ENCODE measurements around the gene TCIRG1. TPM values are rescaled to one million over a fixed set of nuclear protein-coding genes. Genes with fewer than 3 reads are reported as not detected.
"Not testable (repeated sequence)": the region's sequence is repeated elsewhere in the genome, so short reads cannot be mapped to it uniquely, and the experiment has no call there.

Gene TCIRG1
- 10 to 100 TPM; 17.6 to 28.9 (median 20.6) TPM for polyA plus RNA-seq (ENCODE audit: insufficient read length in 4 of 4)

DNA sequence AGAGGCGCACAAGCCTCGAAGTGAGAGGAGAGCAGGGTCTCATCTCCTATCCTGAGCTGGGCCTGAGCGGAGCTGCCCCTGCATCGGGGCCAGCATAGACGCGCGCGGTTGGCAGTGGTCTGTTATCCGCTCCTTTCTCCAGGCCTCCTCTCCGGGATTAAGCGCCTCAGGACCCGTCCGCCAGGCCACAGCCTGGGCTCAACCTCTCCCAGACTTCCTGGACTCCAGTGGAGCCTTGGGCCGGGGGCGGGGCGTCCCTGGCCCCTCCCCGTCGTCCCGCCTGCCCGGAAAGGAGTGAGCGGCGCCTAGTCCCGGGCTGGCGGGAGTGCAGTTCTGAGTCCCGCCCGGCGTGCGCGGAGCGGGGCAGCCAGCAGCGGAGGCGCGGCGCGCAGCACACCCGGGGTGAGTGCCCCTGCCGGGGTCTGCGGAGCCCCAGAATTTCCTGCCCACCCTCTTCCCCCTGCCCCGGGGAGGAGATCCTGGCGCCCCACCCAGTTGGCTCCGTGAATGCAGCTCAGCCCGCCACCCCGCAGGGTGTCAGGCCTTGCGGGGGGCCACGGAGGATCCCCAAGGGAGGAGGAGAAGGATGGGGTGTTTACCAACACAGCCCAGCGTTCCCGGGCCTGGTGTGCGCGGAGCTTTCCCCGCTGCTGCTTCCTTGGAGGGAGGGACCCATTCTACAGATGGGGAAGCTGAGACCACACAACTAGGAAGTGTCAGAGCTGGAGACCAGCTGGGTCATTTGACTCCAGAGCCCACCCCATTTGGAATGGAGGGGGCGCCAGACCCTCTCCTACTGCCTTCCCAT lies at the start of gene TCIRG1:
TSS of gene TCIRG1 (plus strand) at position 308 of the 808 bp plus-strand sequence. CDS start 2,247 bp downstream, outside the sequence.
- peak in 3 of 4 donors; percentile 52 to 57 (median 54) for DNase-seq (ENCODE audit: low read depth in 4 of 4, low spot score in 3 of 4)

DNA sequence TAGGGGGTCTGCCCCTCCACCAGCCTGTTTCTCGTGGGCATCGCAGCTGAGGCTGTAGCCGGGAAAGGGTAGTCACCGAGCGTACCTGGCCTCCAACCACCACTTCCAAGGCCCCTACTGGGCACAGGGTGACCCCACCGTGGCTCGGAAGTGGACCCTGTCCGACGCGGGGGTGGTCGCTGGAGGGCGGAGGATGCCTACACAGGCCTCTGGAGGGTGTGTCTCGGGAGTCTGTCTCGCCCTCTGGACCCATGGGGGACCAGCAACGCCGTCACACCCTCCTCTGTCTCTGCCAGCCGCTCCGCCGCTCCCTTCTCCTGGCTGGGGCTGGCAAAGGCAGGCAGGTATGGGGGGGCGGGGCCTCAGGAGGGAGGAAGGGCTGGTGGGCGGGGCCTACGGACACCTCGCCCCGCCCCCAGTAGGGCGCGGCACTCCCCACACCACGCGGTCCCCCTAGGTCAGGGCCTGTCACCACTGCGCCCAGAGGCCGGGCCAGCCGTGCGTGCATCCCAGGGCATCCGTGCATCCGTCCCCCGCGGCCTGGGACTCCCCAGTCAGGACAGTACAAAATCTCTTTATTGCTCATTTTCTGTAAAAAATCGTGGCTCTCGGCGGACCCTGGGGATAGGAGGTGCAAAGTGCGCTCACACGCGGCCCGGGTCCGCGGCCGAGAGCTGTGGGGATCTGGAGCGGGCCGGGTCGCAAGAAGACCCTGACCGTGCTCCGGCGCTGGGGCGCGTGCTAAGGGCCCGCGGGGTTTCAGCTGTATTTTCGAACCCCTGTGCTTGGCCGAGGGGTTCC lies 48.1 kb upstream of the TCIRG1 start:
- not testable (repeated sequence) for DNase-seq (ENCODE audit: low read depth in 4 of 4, low spot score in 3 of 4)

DNA sequence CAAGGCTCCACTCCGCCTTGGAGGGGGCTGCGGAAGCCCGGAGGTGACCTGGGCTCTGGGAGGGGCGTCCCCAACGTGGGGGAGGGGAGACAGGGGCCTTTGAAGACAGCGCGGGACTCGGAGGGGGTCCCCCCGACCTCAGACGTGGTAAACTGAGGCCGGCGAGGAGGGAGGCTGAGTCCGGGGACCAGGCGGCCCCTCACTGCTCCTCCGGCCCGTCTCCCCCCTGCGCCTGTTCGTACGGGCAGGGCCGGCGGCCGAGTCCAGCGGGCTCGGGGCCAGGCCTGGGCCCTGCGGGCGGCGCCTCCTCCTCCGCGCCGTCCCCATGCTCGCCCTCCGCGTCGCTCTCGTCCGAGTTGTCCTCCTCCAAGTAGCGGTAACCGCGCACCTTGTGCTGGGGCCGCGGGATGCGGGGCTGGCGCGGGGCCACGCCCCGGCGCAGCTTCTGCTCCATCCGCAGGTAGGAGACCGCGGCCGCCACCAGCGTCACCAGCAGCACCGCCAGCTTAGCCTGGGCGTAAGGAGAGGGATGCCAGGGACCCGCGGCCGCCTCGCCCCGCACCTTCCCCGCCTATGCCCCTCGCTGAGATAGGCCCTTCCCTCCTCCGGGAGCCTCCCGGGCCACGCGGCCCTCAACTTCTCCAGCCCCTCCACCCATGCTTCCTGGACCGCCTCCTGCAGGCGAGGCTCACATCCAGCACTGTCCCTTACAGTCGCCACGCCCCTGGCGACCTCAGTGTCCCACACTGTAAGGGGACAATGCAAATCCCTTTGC lies 47.3 kb upstream of the TCIRG1 start:
- not testable (repeated sequence) for DNase-seq (ENCODE audit: low read depth in 4 of 4, low spot score in 3 of 4)

- DNase-seq (ENCODE audit: low read depth in 4 of 4, low spot score in 3 of 4), result not testable (repeated sequence)
Observed at GRCh38 chr11:67993821-67994220, 45.0 kb upstream of the TCIRG1 start.

DNA sequence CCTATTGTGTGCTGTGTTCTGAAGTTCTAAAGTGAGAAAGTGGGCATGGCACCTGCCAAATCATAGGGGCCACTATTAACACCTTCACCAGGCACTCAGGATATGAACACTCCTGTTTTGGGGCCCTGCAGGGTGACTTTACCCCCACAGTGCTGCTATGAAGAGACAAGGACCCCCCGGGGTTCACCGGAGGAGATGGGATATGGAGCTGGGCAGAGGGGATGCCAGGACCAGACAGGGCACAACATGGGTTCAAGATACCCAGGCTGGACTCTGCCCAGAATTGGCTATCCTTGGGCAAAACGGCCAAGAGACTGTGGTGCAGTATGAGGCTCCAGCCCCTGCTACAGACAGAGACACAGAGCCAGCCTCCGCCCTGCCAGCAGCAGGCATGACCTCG lies 44.4 kb upstream of the TCIRG1 start:
- DNase-seq (ENCODE audit: low read depth in 4 of 4, low spot score in 3 of 4), result not testable (repeated sequence)

DNA sequence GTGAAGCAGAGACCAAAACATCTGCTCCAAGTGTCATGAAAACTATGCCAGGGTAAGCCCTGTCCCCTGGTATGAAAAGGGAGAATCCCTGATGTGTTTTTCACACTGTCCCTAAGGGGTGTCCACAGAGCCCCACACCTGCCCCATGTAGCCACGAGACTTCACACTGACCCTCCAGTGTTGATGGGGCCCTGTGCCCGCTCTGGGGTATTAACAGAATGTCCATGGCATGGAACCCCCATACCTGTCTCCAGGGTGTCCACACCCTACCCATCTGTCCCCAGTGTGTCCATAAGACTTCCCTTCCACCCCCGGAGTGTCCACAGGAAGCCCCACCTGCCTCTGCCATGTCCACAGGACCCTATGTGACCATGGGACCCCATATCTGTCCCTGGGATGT lies 43.7 kb upstream of the TCIRG1 start:
- DNase-seq (ENCODE audit: low read depth in 4 of 4, low spot score in 3 of 4), result not testable (repeated sequence)

GRCh38 chr11:67995579-67995978 lies 43.2 kb upstream of the TCIRG1 start:
- DNase-seq (ENCODE audit: low read depth in 4 of 4, low spot score in 3 of 4), result not testable (repeated sequence)

- no peak for DNase-seq (ENCODE audit: low read depth in 4 of 4, low spot score in 3 of 4)
Observed at GRCh38 chr11:67996051-67996450, 42.8 kb upstream of the TCIRG1 start.

DNA sequence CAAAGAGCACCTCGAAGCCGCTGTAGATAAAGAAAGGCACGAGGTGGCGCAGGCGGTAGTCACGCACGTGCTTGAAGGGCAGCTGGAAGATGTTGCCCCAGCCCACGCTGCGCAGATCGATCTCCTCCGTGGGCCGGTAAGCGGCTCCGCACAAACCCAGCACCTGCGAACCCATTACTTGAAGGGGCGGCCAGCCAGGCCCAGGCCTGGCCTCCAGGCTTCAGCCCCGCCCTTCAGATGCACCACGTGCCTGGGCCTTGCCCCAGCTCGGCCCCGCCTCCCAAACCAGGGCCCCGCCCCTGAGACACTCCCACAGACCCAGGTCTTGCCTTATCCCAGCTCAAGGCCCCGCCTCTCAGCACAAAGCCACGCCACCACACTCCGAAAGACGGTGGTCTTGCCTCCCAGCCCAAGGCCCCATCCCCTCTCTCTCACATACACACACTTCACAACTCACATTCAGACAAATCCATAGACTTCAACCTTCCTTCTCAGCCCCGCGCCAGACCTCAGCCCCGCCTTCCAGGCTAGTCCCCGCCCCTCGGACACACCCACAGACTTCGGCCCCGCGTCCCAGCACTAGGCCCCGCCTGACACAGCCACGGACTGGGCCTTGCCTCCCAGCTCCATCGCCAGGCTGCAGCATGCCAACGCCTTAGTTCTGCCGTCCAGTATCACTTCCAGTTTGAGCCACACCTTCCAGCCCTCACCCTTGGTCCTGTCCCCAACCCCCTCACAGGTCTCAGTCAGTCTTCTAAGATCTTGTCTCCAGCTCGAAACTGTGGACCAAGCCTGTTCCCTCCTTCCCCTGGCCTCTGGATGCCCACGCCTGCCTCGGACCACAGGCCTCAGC lies 42.0 kb upstream of the TCIRG1 start:
- DNase-seq (ENCODE audit: low read depth in 4 of 4, low spot score in 3 of 4), result no peak

- DNase-seq (ENCODE audit: low read depth in 4 of 4, low spot score in 3 of 4), result no peak
Observed at GRCh38 chr11:67997475-67997921, 41.3 kb upstream of the TCIRG1 start.

GRCh38 chr11:67998150-67999045 lies 40.4 kb upstream of the TCIRG1 start:
- no peak for DNase-seq (ENCODE audit: low read depth in 4 of 4, low spot score in 3 of 4)

- no peak for DNase-seq (ENCODE audit: low read depth in 4 of 4, low spot score in 3 of 4)
Observed at GRCh38 chr11:67999201-67999629, 39.6 kb upstream of the TCIRG1 start.

GRCh38 chr11:67999704-68000103 lies 39.1 kb upstream of the TCIRG1 start:
- DNase-seq (ENCODE audit: low read depth in 4 of 4, low spot score in 3 of 4), result no peak

- no peak for DNase-seq (ENCODE audit: low read depth in 4 of 4, low spot score in 3 of 4)
Observed at GRCh38 chr11:68002575-68002937, 36.3 kb upstream of the TCIRG1 start.

- DNase-seq (ENCODE audit: low read depth in 4 of 4, low spot score in 3 of 4), result no peak
Observed at GRCh38 chr11:68002938-68003845, 35.6 kb upstream of the TCIRG1 start.

DNA sequence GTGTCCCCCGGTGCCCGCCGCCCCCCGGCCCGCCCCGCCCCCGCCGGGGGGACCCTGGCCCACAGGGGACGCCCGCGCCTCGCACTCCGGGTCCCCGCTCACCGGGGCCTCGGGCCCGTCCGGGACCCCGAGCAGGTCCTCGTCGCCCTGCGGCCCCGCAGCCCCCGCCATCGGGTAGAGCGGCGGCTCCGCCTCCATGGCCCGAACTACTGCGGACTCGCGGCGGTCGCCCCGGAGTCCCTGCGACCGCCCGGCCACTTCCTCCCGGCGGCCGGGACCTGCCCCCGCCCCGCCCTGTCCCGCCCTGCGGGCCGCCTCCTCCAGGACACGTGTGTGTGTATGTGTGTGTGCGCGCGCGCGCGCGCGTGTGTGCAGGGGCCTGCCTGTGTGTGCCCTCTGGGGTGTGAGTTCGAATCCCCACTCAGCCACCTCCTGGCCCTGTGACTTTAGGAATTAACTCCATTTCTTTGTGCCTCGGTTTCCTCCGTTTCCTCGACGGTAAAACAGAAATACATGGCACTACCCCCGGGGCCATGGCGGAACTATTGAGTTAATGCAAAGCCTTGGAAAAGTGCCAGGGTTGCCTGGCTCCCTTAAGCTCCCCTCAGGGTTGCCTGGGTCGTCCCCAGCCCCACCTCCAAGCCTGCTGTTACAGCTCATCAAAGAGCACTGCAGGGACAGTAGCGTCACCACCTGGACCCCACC lies 34.8 kb upstream of the TCIRG1 start, which contains the start of gene UNC93B1:
TSS of gene UNC93B1 (minus strand) at position 252 of the 705 bp plus-strand sequence. CDS start at position 198, 54 bp downstream.
- peak in 1 of 4 donors; percentile 52 for DNase-seq (ENCODE audit: low read depth in 4 of 4, low spot score in 3 of 4)

Measured in right renal pelvis (tissue), 4 donors.